GM12875 (cell line): ENCODE results near the gene PTK6.

Experiments
- H3K4me3 ChIP-seq: one replicate; pipeline ENCODE4 v1.5.1; 2011; ENCODE audit warnings: low read depth, low read length, control low read depth
- CTCF ChIP-seq: IDR thresholded peaks from 2 replicates; pipeline ENCODE4 v1.5.1; 2011; ENCODE audit warnings: low read depth, mild to moderate bottlenecking, control low read depth, inconsistent platforms, low read length, moderate library complexity, borderline replicate concordance; ENCODE audit not compliant: insufficient read depth

The PTK6 gene

GRCh38 chr20:63533871-63534393, 3.2 kb downstream of the PTK6 start:
- no peak overlapping the region for H3K4me3 ChIP-seq
- TF ChIP-seq CTCF: no peak

GRCh38 chr20:63533388-63533787, 3.8 kb downstream of the PTK6 start:
- H3K4me3 ChIP-seq: no peak overlapping the region
- TF ChIP-seq CTCF: no peak

- H3K4me3 ChIP-seq: no peak overlapping the region
- TF ChIP-seq CTCF: no peak
Measured at GRCh38 chr20:63532449-63532971, 4.7 kb downstream of the PTK6 start.

GRCh38 chr20:63531686-63532448, 5.3 kb downstream of the PTK6 start:
- TF ChIP-seq CTCF: no peak
- H3K4me3 ChIP-seq: no peak overlapping the region

- TF ChIP-seq CTCF: no peak
- no peak overlapping the region for H3K4me3 ChIP-seq
Measured at GRCh38 chr20:63530788-63531160, 6.4 kb downstream of the PTK6 start.

- no peak for TF ChIP-seq CTCF
Measured at GRCh38 chr20:63529861-63530787, 7.1 kb downstream of the PTK6 start.

More at GRCh38 chr20:63529861-63530787, 7.1 kb downstream of the PTK6 start:
- no peak overlapping the region for H3K4me3 ChIP-seq
